SK-MEL-5 (cell line): Measurements from ENCODE around the gene UPK3B. TPM values are rescaled to one million over a fixed set of nuclear protein-coding genes. Genes with fewer than 3 reads are reported as not detected.
"Not testable (repeated sequence)": the region's sequence is repeated elsewhere in the genome, so short reads cannot be mapped to it uniquely, and the experiment has no call there.

Experiments
- DNase-seq: peaks from one replicate; pipeline ENCODE4 v3.0.0-alpha.2; 2016; ENCODE audit warnings: low read depth, low spot score
- in situ Hi-C: cut with HindIII; loops from 2 replicates; pipeline ENCODE4 v1.10.0; 2016; ENCODE audit warnings: low sequenced_read_pairs, high pct_unique_total_duplicates, low pct_unique_long_range_greater_than_20kb
- total RNA-seq: library from RNA; depleted of rRNA; stranded (reverse); fragments of >200 nt; shearing (Covaris generic); gene quantifications from 2 replicates; pipeline ENCODE4 v1.2.3, GENCODE V29; 2014

The UPK3B gene
- total RNA-seq, 1 experiment from 2014 or later: not detected

- DNase-seq, in situ Hi-C loops: not testable (repeated sequence)
These were observed 3.7 kb upstream of the UPK3B start for GRCh38 chr7:76506643-76507042.

- DNase-seq: no peak
- in situ Hi-C loops: no loop called here
These were observed 2.5 kb upstream of the UPK3B start for GRCh38 chr7:76507723-76508406.

DNA sequence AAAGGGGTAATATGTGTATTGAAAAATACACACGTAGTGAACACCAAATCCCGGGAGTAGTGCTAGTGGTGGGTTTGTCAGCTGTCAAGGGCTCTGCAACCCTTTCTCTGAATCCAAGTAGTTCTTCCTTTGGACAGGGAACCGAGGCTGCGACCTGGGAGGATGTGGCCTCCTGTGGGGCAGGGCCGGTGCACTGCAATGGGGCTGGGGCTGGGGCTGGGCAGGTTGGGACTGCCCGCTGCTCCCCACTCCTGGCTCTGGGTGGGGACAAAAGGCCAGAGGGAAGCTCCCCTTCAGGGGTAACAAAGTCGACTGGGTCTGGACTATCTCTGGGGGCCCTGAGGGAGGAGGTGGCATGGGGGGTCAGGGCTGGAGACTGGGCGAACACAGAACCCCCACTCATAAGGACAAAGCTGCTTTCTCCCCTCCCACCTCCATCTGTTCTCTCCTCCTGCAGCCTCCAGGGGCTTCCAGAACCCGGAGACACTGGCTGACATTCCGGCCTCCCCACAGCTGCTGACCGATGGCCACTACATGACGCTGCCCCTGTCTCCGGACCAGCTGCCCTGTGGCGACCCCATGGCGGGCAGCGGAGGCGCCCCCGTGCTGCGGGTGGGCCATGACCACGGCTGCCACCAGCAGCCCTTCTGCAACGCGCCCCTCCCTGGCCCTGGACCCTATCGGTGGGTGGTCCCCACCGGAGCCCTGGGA lies 1.0 kb downstream of the UPK3B start:
- DNase-seq, in situ Hi-C loops: not testable (repeated sequence)

- in situ Hi-C loops: not testable (repeated sequence)
These were observed 1.8 kb downstream of the UPK3B start for GRCh38 chr7:76511911-76512885.

GRCh38 chr7:76512941-76513816 lies 2.8 kb downstream of the UPK3B start:
- in situ Hi-C loops: no loop called here
- peak; percentile 61 for DNase-seq

More at GRCh38 chr7:76511911-76512885, 1.8 kb downstream of the UPK3B start:
- DNase-seq: not testable (repeated sequence)

- DNase-seq: no peak
These were observed 3.8 kb downstream of the UPK3B start for GRCh38 chr7:76513817-76514799.

GRCh38 chr7:76514926-76515771 lies 4.8 kb downstream of the UPK3B start:
- no peak for DNase-seq
- in situ Hi-C loops: no loop called here

More at GRCh38 chr7:76513817-76514799, 3.8 kb downstream of the UPK3B start:
- in situ Hi-C loops: no loop called here

- peak; percentile 51 for DNase-seq
- in situ Hi-C loops: no loop called here
These were observed 5.7 kb downstream of the UPK3B start for GRCh38 chr7:76515999-76516443.

DNA sequence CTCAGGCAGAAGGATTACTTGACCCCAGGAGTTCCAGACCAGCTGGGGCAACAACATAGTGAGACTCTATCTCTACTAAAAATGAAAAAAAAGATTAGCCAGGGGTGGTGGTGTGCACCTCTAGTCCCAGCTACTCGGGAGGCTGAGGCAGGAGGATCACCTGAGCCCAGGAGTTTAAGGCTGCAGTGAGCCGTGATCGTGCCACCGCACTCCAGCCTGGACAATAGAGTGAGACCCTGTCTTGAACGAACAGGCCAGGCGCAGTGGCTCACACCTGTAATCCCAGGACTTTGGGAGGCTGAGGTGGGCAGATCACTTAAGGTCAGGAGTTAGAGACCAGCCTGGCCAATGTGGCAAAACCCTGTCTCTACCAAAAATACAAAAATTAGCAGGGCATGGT lies 6.6 kb downstream of the UPK3B start:
- DNase-seq, in situ Hi-C loops: not testable (repeated sequence)

DNA sequence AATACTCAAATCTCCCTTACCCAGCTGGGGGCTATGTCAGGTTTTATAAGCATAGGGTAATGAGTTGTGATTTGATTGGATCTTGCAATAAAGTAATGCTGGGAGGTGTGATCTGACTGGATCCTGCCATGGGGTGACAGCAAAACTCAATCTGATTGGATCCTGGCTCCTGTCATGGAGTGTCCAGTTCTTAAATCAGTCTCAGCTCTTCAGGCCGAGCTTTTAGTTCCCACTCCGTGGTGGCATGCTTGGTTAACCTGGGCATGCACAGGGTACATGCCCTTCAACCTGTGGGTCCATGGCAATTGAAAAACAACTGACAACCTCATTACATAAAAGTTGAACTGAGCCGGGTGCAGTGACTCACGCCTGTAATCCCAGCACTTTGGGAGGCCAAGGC lies 15.8 kb downstream of the UPK3B start:
- in situ Hi-C loops, DNase-seq: not testable (repeated sequence)

DNA sequence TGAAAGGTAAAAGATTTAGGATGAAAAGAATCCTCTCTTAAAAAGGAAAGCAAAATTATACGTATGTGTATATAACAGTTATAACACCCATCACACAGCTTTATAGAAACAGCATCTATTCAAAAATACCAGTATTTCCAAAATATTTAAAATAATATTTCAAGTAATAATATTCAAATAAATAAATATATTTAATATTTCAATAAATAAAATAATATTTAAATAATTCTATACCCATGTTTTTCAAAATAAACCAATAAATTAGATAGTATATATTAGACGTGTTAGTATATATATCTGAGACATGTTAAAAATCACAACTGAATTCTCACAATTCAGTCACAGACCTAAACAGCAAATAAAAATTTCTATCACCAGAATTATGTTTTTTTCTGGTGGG lies 21.3 kb downstream of the UPK3B start:
- DNase-seq, in situ Hi-C loops: not testable (repeated sequence)

DNA sequence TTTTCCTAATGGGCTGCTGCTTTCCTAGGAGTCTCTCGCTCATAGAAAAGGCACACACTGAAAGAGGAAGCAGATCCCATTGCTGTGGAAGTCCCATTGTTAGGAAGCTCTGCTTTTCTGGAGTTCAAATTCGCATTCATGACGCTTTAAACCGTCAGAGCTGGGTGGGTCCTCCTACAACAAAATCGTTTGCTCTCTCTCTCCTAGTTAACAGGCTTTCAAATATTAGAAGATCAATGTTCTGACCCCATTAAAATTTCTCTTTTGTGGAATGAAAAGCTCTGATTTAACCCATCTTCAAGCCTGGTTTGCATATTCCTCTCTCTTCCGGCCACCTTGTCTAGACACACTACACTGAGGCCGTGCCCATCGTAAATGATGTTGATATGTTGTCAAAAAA lies 32.8 kb downstream of the UPK3B start, which contains the start of gene SPDYE16:
TSS of gene SPDYE16 (minus strand) at position 101 of the 400 bp plus-strand sequence. CDS start 1,838 bp downstream, outside the sequence.
- DNase-seq, in situ Hi-C loops: not testable (repeated sequence)

DNA sequence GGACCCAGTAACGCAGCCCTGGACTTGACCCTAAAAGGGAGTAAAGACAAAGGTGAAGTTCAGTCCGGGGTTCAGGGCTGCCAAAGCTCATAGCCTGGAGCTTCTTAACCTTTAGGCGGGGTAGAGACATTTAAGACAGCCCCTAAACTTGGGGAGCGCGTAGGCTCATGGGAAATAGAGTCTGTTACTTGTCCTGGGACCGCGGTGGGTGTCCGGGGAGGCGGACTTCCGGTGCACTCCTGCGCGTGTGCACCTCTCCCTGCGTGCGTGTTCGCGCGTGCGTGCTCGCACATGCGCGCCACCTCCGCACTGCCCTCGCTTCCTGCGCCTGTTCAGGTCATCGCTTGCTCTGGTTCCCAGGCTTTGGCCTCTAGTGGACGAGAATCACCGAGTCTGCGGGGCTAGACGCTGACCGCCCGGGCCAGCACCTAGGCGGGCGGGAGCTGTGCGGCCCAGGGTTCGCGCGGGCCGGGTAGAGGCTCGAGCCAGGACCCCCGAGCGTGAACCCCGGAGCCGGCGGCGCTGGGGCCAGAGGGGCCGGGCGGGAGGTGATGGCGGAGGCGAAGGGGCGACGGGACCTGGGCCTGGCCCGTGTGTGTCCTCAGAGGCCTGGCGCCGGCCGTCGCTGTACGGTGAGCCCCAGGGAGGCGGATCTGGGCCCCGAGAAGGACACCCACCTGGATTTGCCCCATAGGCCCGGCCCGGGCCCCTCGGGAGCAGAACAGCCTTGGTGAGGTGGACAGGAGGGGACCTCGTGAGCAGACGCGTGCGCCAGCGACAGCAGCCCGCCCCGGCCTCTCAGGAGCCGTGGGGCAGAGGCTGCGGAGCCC lies 38.9 kb downstream of the UPK3B start:
- peak; percentile 89 for DNase-seq
- in situ Hi-C loops: not testable (repeated sequence)

GRCh38 chr7:76549855-76550248 lies 39.5 kb downstream of the UPK3B start:
- DNase-seq, in situ Hi-C loops: not testable (repeated sequence)
